GM18526 (cell line): ENCODE measurements around the gene CCR7.

ENCODE experiments used
- POLR2A ChIP-seq: IDR thresholded peaks from 3 replicates; pipeline ENCODE4 v1.6.1; 2011; ENCODE audit not compliant: insufficient read length; ENCODE audit errors: extremely low read depth

CCR7 gene

DNA sequence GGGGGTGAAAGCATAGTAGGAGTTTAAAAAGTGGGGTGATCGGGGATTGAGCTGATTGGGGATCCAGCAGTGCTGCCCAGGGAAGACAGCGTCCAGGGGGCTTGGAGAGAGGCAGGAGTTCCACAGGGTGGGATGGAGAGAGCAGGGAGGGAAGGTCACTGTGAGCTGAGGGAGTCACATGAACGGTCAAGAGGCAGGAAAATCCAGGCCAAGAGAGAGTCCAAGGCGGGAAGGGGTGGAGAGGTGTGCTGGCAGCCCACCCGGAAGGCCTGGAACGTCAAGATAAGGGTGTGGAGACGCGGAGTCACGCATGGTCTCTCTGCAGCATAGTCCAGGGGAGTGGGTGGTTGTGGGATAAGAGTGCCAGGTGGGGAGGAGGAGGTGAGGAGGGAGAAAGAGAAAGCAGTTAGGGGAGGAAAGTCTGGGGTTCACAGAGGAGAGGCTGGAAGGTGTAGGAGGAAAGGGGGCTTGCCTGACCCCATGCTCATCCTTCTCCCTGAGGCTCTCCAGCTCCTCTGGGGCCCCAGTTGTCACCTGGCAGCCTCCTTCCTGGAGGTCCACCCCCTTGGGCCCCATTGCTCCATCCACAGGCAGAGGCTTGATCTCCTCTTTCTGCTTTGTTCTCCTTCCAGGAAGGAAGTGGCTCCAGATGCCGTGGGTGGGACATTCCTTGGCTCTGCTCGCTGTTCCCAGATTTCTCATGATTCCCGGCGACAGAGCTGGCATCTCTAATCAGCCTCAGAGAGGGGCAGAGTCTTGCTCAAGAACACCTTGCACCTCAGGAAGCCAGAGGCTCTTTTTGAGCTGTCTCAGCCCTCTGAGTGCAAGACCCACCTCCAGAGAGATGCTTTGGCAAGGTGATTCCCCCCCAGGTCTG, 28.7 kb downstream of the CCR7 start:
- no peak for TF ChIP-seq POLR2A

GRCh38 chr17:40535924-40536294, 29.4 kb downstream of the CCR7 start:
- no peak for TF ChIP-seq POLR2A

DNA sequence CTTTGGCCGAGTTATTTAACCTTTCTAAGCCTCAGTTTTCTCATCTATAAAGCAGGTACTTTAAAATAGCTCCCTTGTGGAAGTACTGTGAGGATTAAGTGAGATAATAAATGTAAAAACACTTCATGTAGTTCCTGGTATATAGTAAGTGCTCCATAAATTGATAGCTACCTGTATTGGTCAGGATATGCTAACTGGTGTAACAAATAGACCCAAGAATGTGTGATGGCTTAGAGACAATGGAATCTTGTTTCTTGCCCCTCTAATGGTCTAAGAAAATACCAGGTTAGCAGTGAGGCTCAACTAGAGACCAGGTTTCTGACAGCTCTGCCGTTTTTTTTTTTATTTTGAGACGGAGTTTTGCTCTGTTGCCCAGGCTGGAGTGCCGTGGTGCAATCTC, 29.8 kb downstream of the CCR7 start:
- no peak for TF ChIP-seq POLR2A

DNA sequence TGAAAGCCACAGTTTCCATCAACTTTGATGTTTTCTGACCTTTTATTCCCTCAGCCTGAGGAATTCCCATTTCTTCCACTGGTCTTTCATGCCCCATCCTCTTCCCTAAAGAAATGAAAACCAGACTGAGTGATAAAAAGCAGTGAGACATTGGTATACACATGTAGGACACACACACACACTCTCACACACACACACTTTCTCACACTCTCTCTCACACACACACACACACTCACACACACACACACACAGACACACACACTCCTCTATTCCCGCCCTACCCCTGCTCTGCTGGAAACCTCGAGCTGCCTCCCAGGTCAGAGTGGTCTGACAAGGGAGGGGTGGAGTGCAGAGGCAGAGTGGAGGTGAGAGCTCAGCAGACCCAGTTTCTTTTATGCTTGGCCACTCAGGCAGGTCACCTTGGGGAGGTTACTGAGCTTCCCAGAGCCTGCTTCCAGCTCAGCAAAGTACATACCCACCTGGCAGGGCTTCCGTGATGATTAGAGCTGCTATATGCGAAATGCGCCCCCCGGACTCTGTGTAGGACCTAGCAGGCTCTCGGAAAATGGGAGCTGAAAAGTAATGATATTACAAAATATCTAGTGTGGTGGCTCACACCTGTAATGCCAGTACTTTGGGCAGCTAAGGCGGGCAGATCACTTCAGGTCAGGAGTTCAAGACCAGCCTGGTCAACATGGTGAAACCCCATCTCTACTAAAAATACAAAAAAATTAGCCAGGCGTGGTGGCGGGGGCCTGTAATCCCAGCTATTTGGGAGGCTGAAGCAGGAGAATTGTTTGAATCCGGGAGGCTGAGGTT, 30.7 kb downstream of the CCR7 start:
- no peak for TF ChIP-seq POLR2A

GRCh38 chr17:40533896-40534295, 31.4 kb downstream of the CCR7 start:
- TF ChIP-seq POLR2A: no peak

DNA sequence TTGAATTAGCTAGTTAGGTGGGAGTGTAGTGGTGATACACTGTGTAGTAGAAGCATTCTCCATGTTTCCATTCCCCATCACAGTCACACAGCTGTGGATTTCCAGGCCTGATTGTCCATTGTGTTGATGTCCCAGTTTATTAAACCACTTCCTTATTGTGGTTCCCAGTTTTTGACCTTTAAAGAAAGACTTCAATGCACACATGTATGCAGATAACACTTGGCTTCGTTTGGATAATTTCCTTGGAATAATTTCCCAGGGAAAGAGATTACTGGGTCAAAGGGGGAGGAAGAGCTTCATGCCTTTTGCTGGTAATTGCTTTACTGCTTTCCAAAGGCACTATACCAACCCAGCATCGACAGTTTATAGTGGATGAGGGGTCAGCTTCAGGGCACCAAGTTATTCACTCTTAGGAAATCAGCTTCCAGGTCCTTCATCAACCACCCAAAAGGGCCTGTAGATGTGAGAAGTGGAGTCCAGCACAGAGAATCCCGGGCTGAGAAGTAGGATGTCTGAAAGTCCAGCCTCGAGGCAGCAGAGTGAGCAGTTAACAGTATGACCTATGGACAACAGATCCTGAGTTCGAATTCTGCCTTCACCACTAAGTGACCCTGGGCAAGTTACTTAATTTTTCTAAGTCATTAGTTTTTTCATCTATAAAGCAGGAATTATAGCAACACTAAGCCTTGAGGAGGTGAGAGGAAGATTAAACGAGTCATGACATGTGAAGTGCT, 32.6 kb downstream of the CCR7 start:
- no peak for TF ChIP-seq POLR2A

GRCh38 chr17:40531051-40531991, 34.0 kb downstream of the CCR7 start:
- TF ChIP-seq POLR2A: no peak

DNA sequence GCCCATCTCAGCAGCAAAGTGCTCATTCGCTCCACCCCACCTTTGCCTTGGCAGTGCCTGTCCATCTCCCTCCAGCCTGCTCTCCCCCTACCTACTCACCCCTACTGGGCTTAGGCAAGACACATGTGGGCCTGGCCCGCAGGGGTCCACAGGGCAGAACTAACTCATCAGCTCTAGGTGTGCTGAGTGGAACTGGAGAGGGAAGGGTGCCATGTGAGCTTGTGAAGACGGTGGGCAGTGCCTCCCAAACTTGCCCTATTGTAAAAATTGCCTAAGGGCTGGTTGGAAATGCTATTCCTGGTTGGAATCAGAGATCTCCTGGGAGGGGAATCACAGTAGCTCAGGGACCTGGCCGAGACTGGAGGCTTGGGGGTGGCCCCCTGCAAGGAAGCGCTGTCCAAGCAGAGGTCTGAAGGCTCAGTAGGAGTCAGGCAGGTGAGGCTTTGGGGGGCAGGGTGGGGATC, 34.7 kb downstream of the CCR7 start:
- no peak for TF ChIP-seq POLR2A

- no peak for TF ChIP-seq POLR2A
These were observed 35.3 kb downstream of the CCR7 start for GRCh38 chr17:40529991-40530390.

GRCh38 chr17:40528692-40529417, 36.4 kb downstream of the CCR7 start:
- TF ChIP-seq POLR2A: no peak

- TF ChIP-seq POLR2A: no peak
These were observed 38.6 kb downstream of the CCR7 start for GRCh38 chr17:40526668-40527067.

DNA sequence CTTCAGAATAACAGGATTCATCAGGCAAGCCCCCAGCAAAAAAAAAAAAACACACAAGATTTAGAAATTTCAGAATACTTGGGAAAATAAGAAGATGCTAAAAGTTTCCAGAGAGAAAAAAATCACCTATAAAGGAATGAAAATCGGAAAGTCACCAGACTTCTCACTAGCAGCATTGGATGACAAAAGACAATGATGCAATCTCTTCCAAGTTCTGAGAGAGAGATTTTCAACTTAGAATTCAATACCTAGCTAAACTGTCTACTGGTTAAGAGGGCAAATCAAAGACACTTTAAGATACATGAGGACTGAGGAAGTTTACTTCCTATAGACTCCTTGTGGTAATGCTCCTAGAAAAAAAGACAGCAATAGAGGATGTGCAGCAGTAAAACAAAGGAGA, 40.0 kb downstream of the CCR7 start:
- no peak for TF ChIP-seq POLR2A

DNA sequence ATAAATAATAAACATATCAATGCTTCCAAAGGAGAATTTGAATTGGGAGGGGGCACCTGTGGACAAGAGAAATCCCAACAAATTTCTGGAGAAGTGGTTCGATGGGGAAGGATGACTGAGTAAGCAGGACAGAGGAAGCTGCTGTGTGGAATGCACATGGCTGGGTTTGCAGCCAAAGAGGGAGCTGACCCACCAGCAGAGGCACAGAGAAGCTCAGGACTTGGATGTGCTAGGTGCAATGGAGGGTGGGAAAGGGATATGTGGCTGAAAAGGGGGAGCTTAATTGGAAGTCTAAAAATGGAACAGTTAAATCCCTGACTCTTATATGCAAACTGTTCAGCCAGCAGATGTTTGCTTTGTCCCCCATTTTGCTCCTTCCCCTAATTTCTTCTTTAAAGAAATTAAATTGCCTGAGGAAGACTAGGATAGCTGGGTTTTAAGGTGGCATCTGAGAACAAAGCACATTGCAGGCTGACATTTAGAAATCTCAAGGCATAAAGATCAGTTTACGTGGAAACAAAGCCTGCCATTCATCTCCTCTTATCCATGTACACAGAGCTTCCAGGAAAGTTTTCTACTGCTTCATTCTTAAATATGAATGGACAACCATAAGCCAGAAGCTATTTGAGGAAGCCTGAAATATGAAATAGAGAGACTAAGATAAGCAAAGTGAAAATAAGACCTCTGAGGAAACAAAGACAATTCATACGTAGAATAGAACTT, 40.9 kb downstream of the CCR7 start:
- TF ChIP-seq POLR2A: no peak
